ENCODE results near the gene GPT2. TPM values are rescaled to one million over a fixed set of nuclear protein-coding genes. Genes with fewer than 3 reads are reported as not detected.
A peak's percentile ranks its signal among the peaks of the same experiment; 100 is the strongest.

GPT2 gene
- total RNA-seq, 1 experiment from 2014 or later, result 13.7 TPM

GRCh38 chr16:46968063-46968435 lies 83.9 kb downstream of the GPT2 start:
- DNase-seq (ENCODE audit: low read depth), result no peak

- DNase-seq (ENCODE audit: low read depth), result no peak
Observed at GRCh38 chr16:46970089-46970488, 85.9 kb downstream of the GPT2 start.

GRCh38 chr16:46971271-46971670 lies 87.1 kb downstream of the GPT2 start:
- DNase-seq (ENCODE audit: low read depth), result no peak

GRCh38 chr16:46972429-46973206 lies 88.5 kb downstream of the GPT2 start:
- DNase-seq (ENCODE audit: low read depth), result peak; percentile 18

- peak; percentile 89 for DNase-seq (ENCODE audit: low read depth)
Observed at GRCh38 chr16:46973207-46973995, 89.2 kb downstream of the GPT2 start, which contains the start of gene DNAJA2. TSS of gene DNAJA2 (minus strand) at chr16:46973674. CDS start at chr16:46973572, 102 bp downstream.

GRCh38 chr16:46973996-46974324 lies 89.8 kb downstream of the GPT2 start:
- no peak for DNase-seq (ENCODE audit: low read depth)

- DNase-seq (ENCODE audit: low read depth), result peak; percentile 13
Observed at GRCh38 chr16:46974352-46974751, 90.2 kb downstream of the GPT2 start.

- no peak for DNase-seq (ENCODE audit: low read depth)
Observed at GRCh38 chr16:46975165-46975564, 91.0 kb downstream of the GPT2 start.

- DNase-seq (ENCODE audit: low read depth), result no peak
Observed at GRCh38 chr16:46975908-46976470, 91.8 kb downstream of the GPT2 start.

GRCh38 chr16:46976550-46976949 lies 92.4 kb downstream of the GPT2 start:
- DNase-seq (ENCODE audit: low read depth), result no peak

Other genes starting within 250 kb of the GPT2 start
- 84.9 and 95.3 TPM in 2 replicates for gene VPS35, start 195.2 kb upstream of the GPT2 start, total RNA-seq (2014; rRNA removed; shearing (Covaris generic))
- gene ORC6, start 194.7 kb upstream of the GPT2 start, total RNA-seq (2014; rRNA removed; shearing (Covaris generic)), result 38.9 and 50.6 TPM in 2 replicates
- 0.03 and 0.11 TPM in 2 replicates for gene MYLK3, start 136.0 kb upstream of the GPT2 start, total RNA-seq (2014; rRNA removed; shearing (Covaris generic))
- gene C16orf87, start 53.2 kb upstream of the GPT2 start, total RNA-seq (2014; rRNA removed; shearing (Covaris generic)), result 17.4 and 19.1 TPM in 2 replicates
- 70.6 and 126 TPM in 2 replicates for gene DNAJA2, start 89.3 kb downstream of the GPT2 start, total RNA-seq (2014; rRNA removed; shearing (Covaris generic))